ENCODE results near the gene DICER1.

The DICER1 gene

GRCh38 chr14:95149441-95149840, 7.9 kb downstream of the DICER1 start:
- no peak overlapping the region for H3K4me3 ChIP-seq (replicated peaks; ENCODE audit: low read depth, low read length)
- DNase-seq (ENCODE audit: extremely low read depth, low read depth), result no peak
- TF ChIP-seq CTCF (IDR thresholded peaks at IDR 0.05; ENCODE audit: low read depth, low read length, missing control alignments), result no peak

GRCh38 chr14:95147597-95147996, 9.7 kb downstream of the DICER1 start:
- DNase-seq (ENCODE audit: extremely low read depth, low read depth), result no peak
- H3K4me3 ChIP-seq (replicated peaks; ENCODE audit: low read depth, low read length), result no peak overlapping the region
- no peak for TF ChIP-seq CTCF (IDR thresholded peaks at IDR 0.05; ENCODE audit: low read depth, low read length, missing control alignments)

DNA sequence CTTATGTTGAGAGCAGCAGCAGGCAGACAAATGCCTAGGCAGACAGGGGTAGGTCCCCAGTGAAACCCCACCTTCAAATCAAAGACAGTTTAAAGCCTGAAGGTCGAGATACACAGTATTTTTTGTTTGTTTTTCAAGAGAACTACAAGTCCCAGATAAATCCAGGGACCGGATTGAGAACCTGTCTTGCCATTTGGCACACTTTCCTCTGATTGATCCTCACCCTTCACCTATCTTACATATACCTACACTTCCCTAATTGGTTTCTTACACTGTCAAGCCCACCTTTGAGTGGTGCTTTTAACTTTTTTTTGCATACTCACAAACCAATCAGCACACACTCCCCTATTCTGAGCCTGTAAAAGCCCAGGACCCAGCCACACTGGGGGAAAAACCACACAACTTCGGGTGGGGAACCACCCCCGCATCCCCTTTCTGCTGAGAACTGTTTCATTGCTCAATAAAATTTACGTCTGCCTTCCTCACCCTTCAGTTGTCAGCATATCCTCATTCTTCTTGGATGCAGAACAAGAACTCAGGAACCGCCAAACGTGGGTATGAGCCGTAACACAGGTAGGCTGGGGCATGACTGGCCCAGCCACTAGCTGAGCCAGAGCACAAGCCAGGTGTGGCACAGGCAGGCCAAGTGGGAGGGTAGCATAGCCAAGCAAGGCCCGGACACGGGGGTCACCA, 11.1 kb downstream of the DICER1 start:
- H3K4me3 ChIP-seq (replicated peaks; ENCODE audit: low read depth, low read length), result no peak overlapping the region
- no peak for TF ChIP-seq CTCF (IDR thresholded peaks at IDR 0.05; ENCODE audit: low read depth, low read length, missing control alignments)
- no peak for DNase-seq (ENCODE audit: extremely low read depth, low read depth)

GRCh38 chr14:95144849-95145248, 12.5 kb downstream of the DICER1 start:
- H3K4me3 ChIP-seq (replicated peaks; ENCODE audit: low read depth, low read length), result no peak overlapping the region
- no peak for TF ChIP-seq CTCF (IDR thresholded peaks at IDR 0.05; ENCODE audit: low read depth, low read length, missing control alignments)
- DNase-seq (ENCODE audit: extremely low read depth, low read depth), result no peak

GRCh38 chr14:95143808-95144620, 13.3 kb downstream of the DICER1 start:
- no peak overlapping the region for H3K4me3 ChIP-seq (replicated peaks; ENCODE audit: low read depth, low read length)
- no peak for DNase-seq (ENCODE audit: extremely low read depth, low read depth)
- no peak for TF ChIP-seq CTCF (IDR thresholded peaks at IDR 0.05; ENCODE audit: low read depth, low read length, missing control alignments)

- DNase-seq (ENCODE audit: extremely low read depth, low read depth), result no peak
- no peak for TF ChIP-seq CTCF (IDR thresholded peaks at IDR 0.05; ENCODE audit: low read depth, low read length, missing control alignments)
Measured at GRCh38 chr14:95142208-95142607, 15.1 kb downstream of the DICER1 start.

More at GRCh38 chr14:95142208-95142607, 15.1 kb downstream of the DICER1 start:
- H3K4me3 ChIP-seq (replicated peaks; ENCODE audit: low read depth, low read length), result no peak overlapping the region
